Measurements from ENCODE around the gene TMEM119.
"Not testable (repeated sequence)": the region's sequence is repeated elsewhere in the genome, so short reads cannot be mapped to it uniquely, and the experiment has no call there.

The TMEM119 gene

GRCh38 chr12:108598553-108599250, 818 bp upstream of the TMEM119 start:
- no peak for DNase-seq

GRCh38 chr12:108596854-108597558, 878 bp downstream of the TMEM119 start:
- no peak for DNase-seq

- DNase-seq: no peak
Measured at GRCh38 chr12:108595711-108596647, 1.9 kb downstream of the TMEM119 start.

- no peak for DNase-seq
Measured at GRCh38 chr12:108594960-108595710, 2.7 kb downstream of the TMEM119 start.

- no peak for DNase-seq
Measured at GRCh38 chr12:108594323-108594903, 3.5 kb downstream of the TMEM119 start.

GRCh38 chr12:108592033-108592909, 5.6 kb downstream of the TMEM119 start:
- no peak for DNase-seq

- DNase-seq: no peak
Measured at GRCh38 chr12:108591267-108591980, 6.5 kb downstream of the TMEM119 start.

- DNase-seq: not testable (repeated sequence)
Measured at GRCh38 chr12:108590463-108590862, 7.4 kb downstream of the TMEM119 start.

GRCh38 chr12:108589840-108590229, 8.0 kb downstream of the TMEM119 start:
- no peak for DNase-seq

GRCh38 chr12:108589028-108589839, 8.7 kb downstream of the TMEM119 start:
- no peak for DNase-seq

- DNase-seq: no peak
Measured at GRCh38 chr12:108587826-108588225, 10.1 kb downstream of the TMEM119 start.

- DNase-seq: no peak
Measured at GRCh38 chr12:108586306-108586705, 11.6 kb downstream of the TMEM119 start.

- no peak for DNase-seq
Measured at GRCh38 chr12:108585864-108586263, 12.0 kb downstream of the TMEM119 start.

GRCh38 chr12:108584456-108585065, 13.3 kb downstream of the TMEM119 start:
- DNase-seq: no peak

- no peak for DNase-seq
Measured at GRCh38 chr12:108583991-108584390, 13.9 kb downstream of the TMEM119 start.

GRCh38 chr12:108582978-108583770, 14.7 kb downstream of the TMEM119 start:
- DNase-seq: no peak

- no peak for DNase-seq
Measured at GRCh38 chr12:108582509-108582908, 15.4 kb downstream of the TMEM119 start.
